SKM-1 (cell line): ENCODE results near the gene FREM1.

Source experiments
- DNase-seq: peaks from one replicate; lab custom pipeline; 2025; ENCODE audit not compliant: unreplicated experiment; lab: John Stamatoyannopoulos, UW

The FREM1 gene

DNA sequence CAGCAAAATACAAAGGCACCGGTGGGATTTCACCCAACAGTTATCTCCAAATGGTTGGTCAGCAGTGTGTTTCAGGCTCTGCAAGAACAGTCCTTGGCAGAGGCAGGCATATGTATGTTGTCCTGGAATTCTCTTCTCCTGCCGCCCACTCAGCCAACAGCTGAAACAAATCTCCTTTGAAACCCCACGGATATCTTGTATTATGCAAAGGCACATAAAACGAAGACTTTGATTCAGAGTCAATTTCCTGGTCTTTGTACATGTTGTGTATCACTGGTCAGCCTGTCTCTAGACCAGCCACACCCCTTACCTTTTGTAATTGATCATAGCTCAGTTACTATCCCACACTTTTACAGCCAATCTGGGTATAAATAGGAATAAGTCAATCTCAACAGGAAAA lies 29.2 kb downstream of the FREM1 start:
- no peak for DNase-seq

DNA sequence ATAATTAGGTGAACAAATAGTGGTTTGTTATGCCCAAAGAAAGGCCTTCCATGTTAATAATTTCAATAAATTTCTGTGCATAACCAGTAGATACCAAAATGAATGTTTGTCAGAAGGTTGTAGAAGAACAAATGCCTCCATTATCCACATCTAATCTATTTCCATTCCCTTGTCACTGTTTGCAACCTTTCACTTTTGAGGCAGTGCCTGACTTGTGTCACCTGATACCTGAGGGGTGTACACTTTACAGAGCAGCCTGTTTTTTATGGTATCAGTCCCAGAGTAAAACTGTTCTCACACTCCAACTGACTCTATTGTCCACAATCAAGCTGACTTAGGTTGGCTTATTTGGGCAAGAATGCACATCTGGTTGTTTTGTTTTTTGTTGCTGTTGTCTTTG lies 40.1 kb downstream of the FREM1 start:
- no peak for DNase-seq

DNA sequence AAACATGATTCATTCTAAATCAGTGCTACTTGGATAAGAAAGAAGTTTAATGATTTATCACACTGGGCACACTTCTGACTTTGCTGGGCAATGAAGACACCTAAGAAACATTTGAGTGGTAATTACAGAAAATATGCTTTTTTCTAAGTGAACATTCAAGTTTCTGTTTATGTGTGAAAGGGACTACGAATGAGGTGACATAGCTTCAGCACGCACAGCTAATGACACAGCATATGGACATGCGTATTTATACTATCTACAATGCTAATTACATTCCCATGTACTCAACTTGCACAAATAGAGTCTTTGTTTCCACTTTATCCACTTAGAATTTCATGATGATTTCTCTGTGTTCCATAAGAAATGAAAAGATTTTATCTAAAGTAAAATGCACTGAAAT lies 40.6 kb downstream of the FREM1 start:
- no peak for DNase-seq

DNA sequence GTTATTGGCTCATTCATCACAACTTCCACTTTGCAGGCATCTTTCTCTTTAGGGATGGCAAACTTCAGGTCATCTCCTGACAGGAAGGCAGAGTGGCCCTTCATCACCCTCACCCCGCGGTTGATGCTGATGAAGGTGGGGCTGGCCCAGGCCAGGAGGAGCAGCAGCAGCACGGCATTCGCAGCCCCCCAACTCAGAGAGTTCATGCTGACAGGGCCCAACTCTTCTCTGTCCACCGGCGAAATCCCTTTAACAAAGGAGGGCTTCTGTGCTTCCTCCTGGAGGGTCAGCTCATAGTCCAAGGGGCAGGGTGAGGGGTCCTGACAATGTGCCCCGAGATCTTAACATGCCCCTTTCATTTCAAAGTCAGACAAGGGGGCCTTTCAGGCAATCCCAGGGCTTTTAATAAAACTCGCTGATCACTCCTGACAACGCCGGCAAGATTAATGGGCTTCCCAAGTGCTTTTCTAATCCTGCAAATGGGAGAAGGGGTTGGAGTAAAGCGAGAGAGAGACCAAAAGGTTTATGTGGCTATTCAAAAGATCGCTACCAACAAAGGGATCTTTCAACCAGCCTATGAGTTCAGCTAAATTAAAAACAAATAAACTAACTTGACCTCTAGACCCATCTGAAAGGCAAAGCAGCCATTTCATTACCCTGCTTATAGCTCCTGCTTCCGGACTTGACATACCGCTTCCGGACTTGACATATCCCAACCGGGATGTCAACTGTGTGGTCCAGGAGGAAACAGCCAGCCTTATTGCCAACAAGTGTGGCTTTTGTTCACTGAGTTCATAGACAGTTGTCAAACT lies 41.2 kb downstream of the FREM1 start:
- no peak for DNase-seq

- DNase-seq, result no peak
Measured at GRCh38 chr9:14868418-14868771, 41.8 kb downstream of the FREM1 start.

DNA sequence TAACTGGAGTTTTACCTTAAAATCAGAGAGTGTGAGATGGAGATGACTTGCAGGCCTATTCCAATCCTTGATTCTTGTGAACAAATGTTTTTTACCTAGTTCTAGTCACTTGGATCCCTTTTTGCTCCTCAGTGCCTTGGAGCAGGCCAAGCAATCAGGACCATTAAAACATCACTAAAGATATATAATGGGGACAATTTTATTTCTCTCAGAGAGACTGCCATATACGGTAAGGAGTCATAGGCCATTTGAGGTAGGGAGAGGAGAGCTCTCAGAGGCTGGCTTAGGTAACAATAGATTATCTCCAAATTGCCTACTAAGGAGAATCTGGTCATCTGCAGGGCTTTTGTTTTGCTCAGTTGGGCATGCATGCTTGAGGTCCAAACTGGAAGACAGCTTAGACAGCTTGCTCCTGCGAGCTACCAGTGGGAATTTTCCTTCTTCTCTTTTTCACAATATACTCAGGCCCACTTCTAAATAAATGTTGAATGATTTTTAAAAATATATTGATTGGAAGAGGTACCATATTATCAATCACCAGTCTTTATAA lies 44.0 kb downstream of the FREM1 start:
- DNase-seq, result no peak

GRCh38 chr9:14864309-14864708 lies 45.9 kb downstream of the FREM1 start:
- DNase-seq, result no peak

- no peak for DNase-seq
Measured at GRCh38 chr9:14863402-14863801, 46.8 kb downstream of the FREM1 start.

DNA sequence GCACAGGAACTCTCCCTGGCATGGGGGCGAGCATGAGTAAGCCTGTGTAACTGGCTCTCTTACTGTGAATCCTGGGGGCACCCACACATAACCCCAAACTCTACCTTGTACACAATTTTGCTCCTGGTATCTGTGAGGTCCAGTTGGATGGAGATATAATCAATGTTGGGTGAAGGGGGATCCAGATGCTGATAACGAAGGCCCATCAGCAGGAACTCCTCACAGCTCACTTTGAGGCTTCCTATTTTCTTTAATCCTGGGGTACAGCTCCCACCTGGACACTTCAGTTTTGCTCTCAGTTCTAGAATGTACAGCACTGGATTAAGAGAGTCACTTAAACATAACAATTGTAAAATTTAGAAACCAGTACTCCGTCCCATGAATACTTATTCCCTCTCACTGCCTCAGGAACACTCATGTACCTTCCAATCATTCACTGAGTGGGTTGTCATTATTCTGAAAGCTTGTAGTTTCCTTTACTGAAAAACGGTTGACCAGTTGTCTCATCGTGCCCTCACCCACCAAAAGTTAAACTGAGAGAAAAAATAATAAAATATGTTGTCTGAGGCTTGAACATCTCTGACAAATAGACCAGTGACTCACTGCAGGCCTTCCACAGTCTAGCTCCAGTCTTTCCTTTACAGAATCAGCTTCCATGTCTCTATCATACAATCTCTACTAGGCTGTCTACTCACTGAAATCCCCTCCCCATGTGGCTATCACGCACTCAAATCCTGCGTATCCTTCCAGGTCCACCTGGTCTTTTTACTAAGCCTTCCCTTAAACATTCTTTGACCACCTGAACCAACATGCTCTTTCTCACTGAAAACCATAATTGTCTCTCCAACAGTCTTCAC lies 52.6 kb downstream of the FREM1 start:
- no peak for DNase-seq

- DNase-seq, result no peak
Measured at GRCh38 chr9:14849851-14850250, 60.4 kb downstream of the FREM1 start.

DNA sequence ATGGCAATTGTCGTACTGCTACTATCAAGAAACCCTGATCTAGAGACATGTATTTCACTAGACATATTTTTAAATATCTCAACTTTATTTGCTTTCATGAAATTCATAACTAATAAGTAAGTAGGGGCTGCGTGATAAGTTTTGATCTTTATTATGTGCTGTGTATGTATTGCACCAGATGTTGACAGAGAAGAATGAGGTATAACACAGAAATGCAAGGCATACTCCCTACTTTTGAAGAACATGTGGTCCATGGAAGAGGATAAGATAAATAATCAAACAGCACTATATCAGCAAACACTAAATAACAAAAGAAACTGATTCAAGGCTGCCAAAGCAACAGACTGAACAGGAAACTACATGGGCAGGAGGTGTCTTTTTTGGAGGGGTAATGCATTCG lies 60.9 kb downstream of the FREM1 start:
- no peak for DNase-seq

DNA sequence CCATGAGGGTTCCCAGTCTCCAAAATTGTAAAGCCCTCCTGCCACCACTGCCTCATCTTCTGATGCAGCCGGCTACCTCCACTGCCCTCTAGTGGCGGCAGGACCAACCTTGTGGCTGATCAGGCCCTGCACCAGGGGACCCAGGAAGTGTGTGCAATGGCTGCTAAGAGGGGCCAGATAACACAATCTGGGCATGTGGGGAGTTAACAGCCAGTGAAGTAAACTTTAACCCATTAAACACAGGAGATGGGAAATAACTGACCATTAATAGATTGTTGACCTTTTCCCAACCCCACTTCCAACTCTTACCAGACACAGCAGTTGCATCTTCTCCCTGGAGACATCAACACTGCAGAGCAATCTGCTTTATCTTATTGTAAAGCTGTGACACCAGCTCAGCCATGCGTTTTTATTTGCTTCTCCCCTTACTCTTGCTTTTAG lies 63.3 kb downstream of the FREM1 start:
- no peak for DNase-seq

DNA sequence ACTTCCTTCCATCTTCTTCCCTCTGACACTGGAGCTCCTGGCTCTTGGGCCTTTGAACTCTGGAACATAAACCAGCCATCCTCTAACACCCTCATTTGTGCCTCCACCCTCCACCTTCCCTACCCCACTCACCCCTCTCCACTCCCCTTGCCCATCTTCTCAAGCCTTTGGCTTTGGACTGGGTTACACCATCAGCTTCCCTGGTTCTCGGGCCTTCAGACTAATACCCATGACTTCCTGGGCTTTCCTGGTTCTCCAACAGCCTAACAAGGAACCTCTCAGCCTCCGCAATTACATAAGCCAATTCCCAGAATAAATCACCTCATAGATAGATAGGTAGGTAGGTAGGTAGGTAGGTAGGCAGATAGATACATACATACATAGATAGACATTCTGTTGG lies 67.1 kb downstream of the FREM1 start:
- DNase-seq, result no peak

- DNase-seq, result no peak
Measured at GRCh38 chr9:14842269-14842668, 68.0 kb downstream of the FREM1 start.

- DNase-seq, result no peak
Measured at GRCh38 chr9:14838701-14839100, 71.5 kb downstream of the FREM1 start.

GRCh38 chr9:14836885-14837284 lies 73.3 kb downstream of the FREM1 start:
- DNase-seq, result no peak

DNA sequence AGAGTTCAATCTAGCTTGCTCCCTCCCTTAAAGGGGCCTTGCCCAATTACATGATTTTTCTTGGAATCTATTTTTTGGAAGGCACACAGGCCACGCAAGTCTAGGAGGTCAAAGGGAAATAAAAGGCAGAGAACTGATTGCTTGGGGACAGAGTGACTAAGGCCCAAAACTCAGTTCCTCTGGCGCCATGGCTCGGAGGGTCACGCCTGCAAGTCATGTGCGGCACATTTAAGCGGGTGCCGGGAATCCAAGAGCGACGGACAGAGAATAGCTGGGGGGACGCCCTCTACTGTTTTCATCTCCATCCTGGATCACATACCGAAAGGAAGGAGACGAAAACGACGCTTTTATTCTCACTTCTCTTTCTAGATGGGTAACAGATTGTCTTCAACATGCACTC lies 78.6 kb downstream of the FREM1 start:
- no peak for DNase-seq

- no peak for DNase-seq
Measured at GRCh38 chr9:14831074-14831473, 79.2 kb downstream of the FREM1 start.

DNA sequence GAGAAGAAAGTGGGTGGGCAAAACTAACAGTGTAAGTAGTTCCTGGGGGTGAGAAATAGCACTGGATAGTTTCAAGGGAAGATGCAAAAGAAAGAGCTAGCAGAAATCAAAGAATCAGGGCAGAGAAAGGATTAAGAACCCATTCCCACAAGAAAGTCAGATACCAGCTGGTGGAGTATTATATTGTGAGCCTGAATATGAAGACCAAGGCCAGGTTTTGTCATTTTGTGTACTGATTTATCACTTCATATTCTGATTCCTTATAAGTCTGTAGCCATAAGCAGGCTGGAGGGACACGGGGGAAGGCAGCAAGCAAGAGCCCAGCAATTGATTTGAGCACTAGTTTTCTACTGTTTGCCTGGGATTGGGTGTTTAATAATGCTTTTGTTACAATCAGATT lies 80.2 kb downstream of the FREM1 start:
- DNase-seq, result no peak

- DNase-seq, result no peak
Measured at GRCh38 chr9:14829204-14829603, 81.0 kb downstream of the FREM1 start.

GRCh38 chr9:14827805-14828204 lies 82.4 kb downstream of the FREM1 start:
- no peak for DNase-seq

DNA sequence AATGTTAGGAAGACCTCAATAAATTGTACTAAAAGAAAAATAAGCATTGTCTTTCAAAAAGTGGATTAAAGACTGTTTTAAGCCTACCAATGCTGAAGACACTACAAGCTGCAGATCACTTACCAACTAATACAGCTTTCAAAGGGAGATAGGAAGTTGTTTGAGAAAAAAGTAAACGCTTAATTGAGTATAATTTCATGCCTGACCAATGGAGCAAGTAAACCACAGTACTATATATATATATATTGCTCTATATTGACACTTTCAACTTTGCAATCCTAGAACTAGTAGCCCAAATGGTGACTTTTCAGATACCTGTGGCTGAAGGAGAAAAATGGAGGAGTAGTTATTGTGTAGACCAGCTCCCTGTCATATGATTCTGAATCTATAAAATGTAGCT lies 85.7 kb downstream of the FREM1 start:
- DNase-seq, result no peak
